ENCODE data around the gene FUS. TPM values are rescaled to one million over a fixed set of nuclear protein-coding genes. Genes with fewer than 3 reads are reported as not detected.

The FUS gene
- total and polyA plus RNA-seq, 9 of the 15 experiments (the other 6 are each of a cell fraction or from before 2014, with no cell fraction given) = 43.9 to 575 (median 87.2) TPM

- TF ChIP-seq, protein P1, sequence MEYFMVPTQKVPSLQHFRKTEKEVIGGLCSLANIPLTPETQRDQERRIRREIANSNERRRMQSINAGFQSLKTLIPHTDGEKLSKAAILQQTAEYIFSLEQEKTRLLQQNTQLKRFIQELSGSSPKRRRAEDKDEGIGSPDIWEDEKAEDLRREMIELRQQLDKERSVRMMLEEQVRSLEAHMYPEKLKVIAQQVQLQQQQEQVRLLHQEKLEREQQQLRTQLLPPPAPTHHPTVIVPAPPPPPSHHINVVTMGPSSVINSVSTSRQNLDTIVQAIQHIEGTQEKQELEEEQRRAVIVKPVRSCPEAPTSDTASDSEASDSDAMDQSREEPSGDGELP (CRISPR knock-in tag; IDR thresholded peaks at IDR 0.05; ENCODE audit: borderline replicate concordance) = peak; percentile 72
- TF ChIP-seq ZNF274 (IDR thresholded peaks at IDR 0.05; ENCODE audit: borderline replicate concordance, low read depth, low read length) (no peak), OTX1 (CRISPR knock-in tag; IDR thresholded peaks at IDR 0.05) (no peak), BRD9 (IDR thresholded peaks at IDR 0.05; ENCODE audit: low read depth, partially characterized antibody) (peak; percentile 26), ZNF3 (CRISPR knock-in tag; IDR thresholded peaks at IDR 0.05) (no peak), MIER1 (IDR thresholded peaks at IDR 0.05; ENCODE audit: low read depth) (peak; percentile 57; the same call in 1 of the 2 replicates), POLR2H (tag; IDR thresholded peaks at IDR 0.05; ENCODE audit: low read depth) (peak; percentile 99), ZNF586 (CRISPR knock-in tag; conservative IDR thresholded peaks at IDR 0.05) (no peak), ZNF224 (CRISPR knock-in tag; IDR thresholded peaks at IDR 0.05) (peak; percentile 51; the same call in 1 of the 2 replicates), ZBTB5 (IDR thresholded peaks at IDR 0.05) (no peak), NONO (IDR thresholded peaks at IDR 0.05; ENCODE audit: low read depth in 2 of 2, low read length in 1 of 2) (peak; percentile 99 to 100), MEF2A (IDR thresholded peaks at IDR 0.05; ENCODE audit: control insufficient read depth, low read depth, low read length) (no peak)
- TF ChIP-seq, protein P2, sequence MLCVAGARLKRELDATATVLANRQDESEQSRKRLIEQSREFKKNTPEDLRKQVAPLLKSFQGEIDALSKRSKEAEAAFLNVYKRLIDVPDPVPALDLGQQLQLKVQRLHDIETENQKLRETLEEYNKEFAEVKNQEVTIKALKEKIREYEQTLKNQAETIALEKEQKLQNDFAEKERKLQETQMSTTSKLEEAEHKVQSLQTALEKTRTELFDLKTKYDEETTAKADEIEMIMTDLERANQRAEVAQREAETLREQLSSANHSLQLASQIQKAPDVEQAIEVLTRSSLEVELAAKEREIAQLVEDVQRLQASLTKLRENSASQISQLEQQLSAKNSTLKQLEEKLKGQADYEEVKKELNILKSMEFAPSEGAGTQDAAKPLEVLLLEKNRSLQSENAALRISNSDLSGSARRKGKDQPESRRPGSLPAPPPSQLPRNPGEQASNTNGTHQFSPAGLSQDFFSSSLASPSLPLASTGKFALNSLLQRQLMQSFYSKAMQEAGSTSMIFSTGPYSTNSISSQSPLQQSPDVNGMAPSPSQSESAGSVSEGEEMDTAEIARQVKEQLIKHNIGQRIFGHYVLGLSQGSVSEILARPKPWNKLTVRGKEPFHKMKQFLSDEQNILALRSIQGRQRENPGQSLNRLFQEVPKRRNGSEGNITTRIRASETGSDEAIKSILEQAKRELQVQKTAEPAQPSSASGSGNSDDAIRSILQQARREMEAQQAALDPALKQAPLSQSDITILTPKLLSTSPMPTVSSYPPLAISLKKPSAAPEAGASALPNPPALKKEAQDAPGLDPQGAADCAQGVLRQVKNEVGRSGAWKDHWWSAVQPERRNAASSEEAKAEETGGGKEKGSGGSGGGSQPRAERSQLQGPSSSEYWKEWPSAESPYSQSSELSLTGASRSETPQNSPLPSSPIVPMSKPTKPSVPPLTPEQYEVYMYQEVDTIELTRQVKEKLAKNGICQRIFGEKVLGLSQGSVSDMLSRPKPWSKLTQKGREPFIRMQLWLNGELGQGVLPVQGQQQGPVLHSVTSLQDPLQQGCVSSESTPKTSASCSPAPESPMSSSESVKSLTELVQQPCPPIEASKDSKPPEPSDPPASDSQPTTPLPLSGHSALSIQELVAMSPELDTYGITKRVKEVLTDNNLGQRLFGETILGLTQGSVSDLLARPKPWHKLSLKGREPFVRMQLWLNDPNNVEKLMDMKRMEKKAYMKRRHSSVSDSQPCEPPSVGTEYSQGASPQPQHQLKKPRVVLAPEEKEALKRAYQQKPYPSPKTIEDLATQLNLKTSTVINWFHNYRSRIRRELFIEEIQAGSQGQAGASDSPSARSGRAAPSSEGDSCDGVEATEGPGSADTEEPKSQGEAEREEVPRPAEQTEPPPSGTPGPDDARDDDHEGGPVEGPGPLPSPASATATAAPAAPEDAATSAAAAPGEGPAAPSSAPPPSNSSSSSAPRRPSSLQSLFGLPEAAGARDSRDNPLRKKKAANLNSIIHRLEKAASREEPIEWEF (CRISPR knock-in tag; IDR thresholded peaks at IDR 0.05) = no peak
- TF ChIP-seq, protein P3, sequence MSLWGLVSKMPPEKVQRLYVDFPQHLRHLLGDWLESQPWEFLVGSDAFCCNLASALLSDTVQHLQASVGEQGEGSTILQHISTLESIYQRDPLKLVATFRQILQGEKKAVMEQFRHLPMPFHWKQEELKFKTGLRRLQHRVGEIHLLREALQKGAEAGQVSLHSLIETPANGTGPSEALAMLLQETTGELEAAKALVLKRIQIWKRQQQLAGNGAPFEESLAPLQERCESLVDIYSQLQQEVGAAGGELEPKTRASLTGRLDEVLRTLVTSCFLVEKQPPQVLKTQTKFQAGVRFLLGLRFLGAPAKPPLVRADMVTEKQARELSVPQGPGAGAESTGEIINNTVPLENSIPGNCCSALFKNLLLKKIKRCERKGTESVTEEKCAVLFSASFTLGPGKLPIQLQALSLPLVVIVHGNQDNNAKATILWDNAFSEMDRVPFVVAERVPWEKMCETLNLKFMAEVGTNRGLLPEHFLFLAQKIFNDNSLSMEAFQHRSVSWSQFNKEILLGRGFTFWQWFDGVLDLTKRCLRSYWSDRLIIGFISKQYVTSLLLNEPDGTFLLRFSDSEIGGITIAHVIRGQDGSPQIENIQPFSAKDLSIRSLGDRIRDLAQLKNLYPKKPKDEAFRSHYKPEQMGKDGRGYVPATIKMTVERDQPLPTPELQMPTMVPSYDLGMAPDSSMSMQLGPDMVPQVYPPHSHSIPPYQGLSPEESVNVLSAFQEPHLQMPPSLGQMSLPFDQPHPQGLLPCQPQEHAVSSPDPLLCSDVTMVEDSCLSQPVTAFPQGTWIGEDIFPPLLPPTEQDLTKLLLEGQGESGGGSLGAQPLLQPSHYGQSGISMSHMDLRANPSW (CRISPR knock-in tag; IDR thresholded peaks at IDR 0.05) = no peak
Observed at GRCh38 chr16:31179747-31180459, at the start of gene FUS (continued).
